ENCODE results near the gene PPP1CB. TPM values are rescaled to one million over a fixed set of nuclear protein-coding genes. Genes with fewer than 3 reads are reported as not detected.

PPP1CB gene
- polyA plus RNA-seq, 1 of the 3 experiments (the other 2 are of a cell fraction): 24.7 TPM

DNA sequence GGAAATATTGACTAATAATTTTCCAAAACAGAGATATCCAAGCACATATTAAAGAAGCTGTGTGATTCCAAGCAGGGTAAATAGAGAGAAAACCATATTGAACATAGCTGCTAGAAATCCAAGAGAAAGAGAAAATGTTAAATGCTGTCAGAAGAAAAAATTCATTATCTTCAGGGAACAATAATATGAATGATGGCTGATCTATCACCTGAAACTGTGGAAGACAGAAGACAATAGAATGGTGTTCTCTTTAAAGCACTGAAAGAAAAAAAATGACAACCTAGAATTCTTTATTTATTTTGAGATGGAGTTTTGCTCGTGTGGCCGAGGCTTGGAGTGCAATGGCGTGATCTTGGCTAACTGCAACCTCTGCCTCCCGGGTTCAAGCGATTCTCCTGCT is 17.3 kb downstream of the PPP1CB start:
- WGBS (ENCODE audit: low lambda C conversion rate): 98% methylated on average over 5 of the region's 5 CpGs
- Histone ChIP-seq H3K9ac (no peak overlapping the region), H3K4me2 (no peak overlapping the region), H2AFZ (ENCODE audit: low read depth) (no peak overlapping the region), H3K27me3 (ENCODE audit: insufficient read depth) (no peaks in the 10 kb centered on the region), H3K9me2 (no peaks in the 10 kb centered on the region), H3K27ac (ENCODE audit: low read depth in 2 of 2, low read length in 1 of 2) (no peak overlapping the region), H3K4me1 (ENCODE audit: control insufficient read depth in 1 of 2, insufficient read depth in 2 of 2, low read depth in 1 of 2, low read length in 1 of 2) (peaks cover 0 to 21% of the 10 kb centered on the region in 2 experiments; a peak in 2 of 4 replicates), H3K9me3 (no peaks in the 10 kb centered on the region), H3K36me3 (replicated peaks in 1 of 2; ENCODE audit: control insufficient read depth in 1 of 2, insufficient read depth in 2 of 2, low read length in 1 of 2) (peaks cover 0 to 15% of the 10 kb centered on the region in 2 experiments), H3K4me3 (ENCODE audit: low read depth in 2 of 2, low read length in 1 of 2) (no peak overlapping the region), H3F3A (replicated peaks; ENCODE audit: insufficient read depth) (peaks cover 18% of the 10 kb centered on the region), H4K20me1 (ENCODE audit: insufficient read depth) (peaks cover 98% of the 10 kb centered on the region), H3K79me2 (ENCODE audit: insufficient read depth) (peaks cover 100% of the 10 kb centered on the region)
- TF ChIP-seq RXRA (IDR thresholded peaks at IDR 0.05; ENCODE audit: borderline replicate concordance, low read depth) (no peak), RAD21 (IDR thresholded peaks at IDR 0.05; ENCODE audit: low read length) (no peak), CHD2 (IDR thresholded peaks at IDR 0.05; ENCODE audit: low read length, partially characterized antibody) (no peak), TCF12 (IDR thresholded peaks at IDR 0.05) (no peak), REST (IDR thresholded peaks at IDR 0.05; ENCODE audit: low read depth, low read length) (no peak), POLR2AphosphoS5 (IDR thresholded peaks at IDR 0.05; ENCODE audit: low read depth, low read length) (no peak), GATA2 (CRISPR knock-in tag; IDR thresholded peaks at IDR 0.05) (no peak), RCOR1 (IDR thresholded peaks at IDR 0.05; ENCODE audit: low read length) (no peak), TAF1 (IDR thresholded peaks at IDR 0.05; ENCODE audit: borderline replicate concordance, low read depth, low read length) (no peak)
- TF ChIP-seq, protein P1, sequence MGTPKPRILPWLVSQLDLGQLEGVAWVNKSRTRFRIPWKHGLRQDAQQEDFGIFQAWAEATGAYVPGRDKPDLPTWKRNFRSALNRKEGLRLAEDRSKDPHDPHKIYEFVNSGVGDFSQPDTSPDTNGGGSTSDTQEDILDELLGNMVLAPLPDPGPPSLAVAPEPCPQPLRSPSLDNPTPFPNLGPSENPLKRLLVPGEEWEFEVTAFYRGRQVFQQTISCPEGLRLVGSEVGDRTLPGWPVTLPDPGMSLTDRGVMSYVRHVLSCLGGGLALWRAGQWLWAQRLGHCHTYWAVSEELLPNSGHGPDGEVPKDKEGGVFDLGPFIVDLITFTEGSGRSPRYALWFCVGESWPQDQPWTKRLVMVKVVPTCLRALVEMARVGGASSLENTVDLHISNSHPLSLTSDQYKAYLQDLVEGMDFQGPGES (IDR thresholded peaks at IDR 0.05; ENCODE audit: low read depth, low read length): no peak
- ChIA-PET POLR2A (no interaction called here), CTCF (interaction anchor here (1.1 to 1.6 kb wide), 2 partner anchors 11 to 1086 kb away, joined by 3 read pairs; no protein-coding TSS in a partner anchor)
- DNase-seq: no peak

GRCh38 chr2:28772351-28772750 is 20.7 kb downstream of the PPP1CB start:
- Histone ChIP-seq H3F3A (replicated peaks; ENCODE audit: insufficient read depth) (no peaks in the 10 kb centered on the region), H3K4me3 (ENCODE audit: low read depth in 2 of 2, low read length in 1 of 2) (no peak overlapping the region), H3K79me2 (ENCODE audit: insufficient read depth) (peaks cover 100% of the 10 kb centered on the region), H3K9me2 (no peaks in the 10 kb centered on the region), H4K20me1 (ENCODE audit: insufficient read depth) (peaks cover 96% of the 10 kb centered on the region), H3K36me3 (replicated peaks in 1 of 2; ENCODE audit: control insufficient read depth in 1 of 2, insufficient read depth in 2 of 2, low read length in 1 of 2) (peaks cover 9 to 25% of the 10 kb centered on the region in 2 experiments), H3K9ac (no peak overlapping the region), H3K27ac (ENCODE audit: low read depth in 2 of 2, low read length in 1 of 2) (no peak overlapping the region), H3K4me1 (ENCODE audit: control insufficient read depth in 1 of 2, insufficient read depth in 2 of 2, low read depth in 1 of 2, low read length in 1 of 2) (no peaks in the 10 kb centered on the region), H3K27me3 (ENCODE audit: insufficient read depth) (no peaks in the 10 kb centered on the region), H2AFZ (ENCODE audit: low read depth) (no peak overlapping the region), H3K9me3 (no peaks in the 10 kb centered on the region), H3K4me2 (no peak overlapping the region)
- CTCF ChIA-PET: interaction anchor here (2.6 kb wide), 1 partner anchor 205 kb away, joined by 7 read pairs; no protein-coding TSS in a partner anchor
- 98% methylated on average over 2 of the region's 2 CpGs for WGBS (ENCODE audit: low lambda C conversion rate)
- POLR2A ChIA-PET: no interaction called here
- no peak for DNase-seq
- no peak for TF ChIP-seq FOXJ3 (CRISPR knock-in tag; IDR thresholded peaks at IDR 0.05)
- no peak for TF ChIP-seq SIN3A (IDR thresholded peaks at IDR 0.05; ENCODE audit: borderline replicate concordance, low read depth, low read length)
- no peak for TF ChIP-seq TCF12 (IDR thresholded peaks at IDR 0.05)
- no peak for TF ChIP-seq CHD2 (IDR thresholded peaks at IDR 0.05; ENCODE audit: low read length, partially characterized antibody)
- TF ChIP-seq, protein P2, sequence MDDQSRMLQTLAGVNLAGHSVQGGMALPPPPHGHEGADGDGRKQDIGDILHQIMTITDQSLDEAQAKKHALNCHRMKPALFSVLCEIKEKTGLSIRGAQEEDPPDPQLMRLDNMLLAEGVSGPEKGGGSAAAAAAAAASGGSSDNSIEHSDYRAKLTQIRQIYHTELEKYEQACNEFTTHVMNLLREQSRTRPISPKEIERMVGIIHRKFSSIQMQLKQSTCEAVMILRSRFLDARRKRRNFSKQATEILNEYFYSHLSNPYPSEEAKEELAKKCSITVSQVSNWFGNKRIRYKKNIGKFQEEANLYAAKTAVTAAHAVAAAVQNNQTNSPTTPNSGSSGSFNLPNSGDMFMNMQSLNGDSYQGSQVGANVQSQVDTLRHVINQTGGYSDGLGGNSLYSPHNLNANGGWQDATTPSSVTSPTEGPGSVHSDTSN (IDR thresholded peaks at IDR 0.05): no peak
- TF ChIP-seq USF1 (IDR thresholded peaks at IDR 0.05; ENCODE audit: borderline replicate concordance, low read depth): no peak
- no peak for TF ChIP-seq NRF1 (IDR thresholded peaks at IDR 0.05; ENCODE audit: low read depth, low read length)
- no peak for TF ChIP-seq RXRA (IDR thresholded peaks at IDR 0.05; ENCODE audit: borderline replicate concordance, low read depth)
- no peak for TF ChIP-seq NFIC (IDR thresholded peaks at IDR 0.05; ENCODE audit: borderline replicate concordance)
- TF ChIP-seq ZBTB33 (IDR thresholded peaks at IDR 0.05; ENCODE audit: borderline replicate concordance, low read depth): no peak
- no peak for TF ChIP-seq EZH2phosphoT487 (IDR thresholded peaks at IDR 0.05; ENCODE audit: borderline replicate concordance, low read depth)

Measured in SK-N-SH (cell line).